ENCODE measurements around the gene STN1. TPM values are rescaled to one million over a fixed set of nuclear protein-coding genes. Genes with fewer than 3 reads are reported as not detected.

Gene STN1
- polyA plus RNA-seq, 1 of the 3 experiments (the other 2 are of a cell fraction) = 22.1 TPM

GRCh38 chr10:103836273-103836672 is 81.7 kb downstream of the STN1 start:
- Histone ChIP-seq H3K4me3 (ENCODE audit: low read depth in 2 of 2, low read length in 1 of 2) (no peak overlapping the region), H3K9me3 (no peaks in the 10 kb centered on the region), H3K36me3 (replicated peaks in 1 of 2; ENCODE audit: control insufficient read depth in 1 of 2, insufficient read depth in 2 of 2, low read length in 1 of 2) (no peaks in the 10 kb centered on the region), H3K9me2 (no peaks in the 10 kb centered on the region), H4K20me1 (ENCODE audit: insufficient read depth) (0 out of 2 replicates have a peak, but pooled peaks cover 3% of the 10 kb centered on the region), H3K27me3 (ENCODE audit: insufficient read depth) (no peaks in the 10 kb centered on the region), H3F3A (replicated peaks; ENCODE audit: insufficient read depth) (no peaks in the 10 kb centered on the region), H2AFZ (ENCODE audit: low read depth) (no peak overlapping the region), H3K9ac (no peak overlapping the region), H3K4me2 (no peak overlapping the region), H3K4me1 (ENCODE audit: control insufficient read depth in 1 of 2, insufficient read depth in 2 of 2, low read depth in 1 of 2, low read length in 1 of 2) (peaks cover 15 to 51% of the 10 kb centered on the region in 2 experiments; a peak in 2 of 4 replicates), H3K27ac (ENCODE audit: low read depth in 2 of 2, low read length in 1 of 2) (no peak overlapping the region), H3K79me2 (ENCODE audit: insufficient read depth) (peaks cover 30% of the 10 kb centered on the region)
- WGBS (ENCODE audit: low lambda C conversion rate) = 64% methylated on average over 1 of the region's 1 CpG
- POLR2A ChIA-PET = no interaction called here
- TF ChIP-seq POLR2AphosphoS5 (IDR thresholded peaks at IDR 0.05; ENCODE audit: low read depth, low read length) (no peak), CHD2 (IDR thresholded peaks at IDR 0.05; ENCODE audit: low read length, partially characterized antibody) (no peak), FOXJ3 (CRISPR knock-in tag; IDR thresholded peaks at IDR 0.05) (no peak), ZBTB33 (IDR thresholded peaks at IDR 0.05; ENCODE audit: borderline replicate concordance, low read depth) (no peak), NRF1 (IDR thresholded peaks at IDR 0.05; ENCODE audit: low read depth, low read length) (no peak), IRF3 (IDR thresholded peaks at IDR 0.05; ENCODE audit: low read depth, low read length) (no peak), TEAD4 (IDR thresholded peaks at IDR 0.05; ENCODE audit: borderline replicate concordance, insufficient read depth) (no peak), RFX5 (IDR thresholded peaks at IDR 0.05; ENCODE audit: low read length) (no peak), GABPA (IDR thresholded peaks at IDR 0.05; ENCODE audit: low read depth) (no peak), ELF1 (IDR thresholded peaks at IDR 0.05) (no peak), NFIC (IDR thresholded peaks at IDR 0.05; ENCODE audit: borderline replicate concordance) (no peak), PBX3 (IDR thresholded peaks at IDR 0.05) (no peak), RAD21 (IDR thresholded peaks at IDR 0.05; ENCODE audit: low read length) (no peak), RXRA (IDR thresholded peaks at IDR 0.05; ENCODE audit: borderline replicate concordance, low read depth) (no peak), MAX (IDR thresholded peaks at IDR 0.05; ENCODE audit: low read depth) (no peak), FOSL2 (IDR thresholded peaks at IDR 0.05; ENCODE audit: borderline replicate concordance, low read depth) (no peak), CTCF (IDR thresholded peaks at IDR 0.05) (no peak), EZH2phosphoT487 (IDR thresholded peaks at IDR 0.05; ENCODE audit: borderline replicate concordance, low read depth) (no peak)
- CTCF ChIA-PET = interaction anchor here (0.6 to 1.3 kb wide), 3 partner anchors 10 to 124 kb away, joined by 3 to 4 read pairs (median 3); no protein-coding TSS in a partner anchor
- DNase-seq = no peak
